GM12878 (cell line): Measurements from ENCODE around the gene FAM120AOS. TPM values are rescaled to one million over a fixed set of nuclear protein-coding genes. Genes with fewer than 3 reads are reported as not detected.

Experiments
- ATAC-seq: fragments of 200-7000 bp; cut with Tn5 transposase; 3 replicates; pipeline ENCODE4 v1.9.1; 2020; ENCODE audit warnings: mild to moderate bottlenecking, moderate library complexity
- BruUV-seq: library from RNA; stranded (reverse); fragments of 400-500 nt; replicated peaks from 2 replicates; lab custom pipeline; 2021; lab: Mats Ljungman, UMichigan
- CTCF ChIA-PET: fragments of 300-600 bp; sonication (Branson Sonifier 250); formaldehyde crosslinking; extraction: SDS; loops from one replicate; lab custom pipeline; 2021; ENCODE audit warnings: inconsistent platforms; lab: Yijun Ruan, JAX
- POLR2A ChIA-PET: fragments of 350-600 bp; formaldehyde crosslinking; extraction: SDS; loops from one replicate; lab custom pipeline; 2021; ENCODE audit warnings: inconsistent platforms; lab: Charles Lee
- RAD21 ChIA-PET: fragments of 300-600 bp; sonication (Branson Sonifier 250); formaldehyde crosslinking; loops from one replicate; lab custom pipeline; 2023; ENCODE audit warnings: antibody characterized with exemption; ENCODE audit not compliant: unreplicated experiment; lab: Charles Lee
- SMC1A ChIA-PET: fragments of 300-600 bp; sonication (Branson Sonifier 250); formaldehyde crosslinking; loops from one replicate; lab custom pipeline; 2023; ENCODE audit not compliant: unreplicated experiment, uncharacterized antibody; lab: Charles Lee
- DNase-seq: peaks from one replicate; pipeline ENCODE4 v3.0.0-alpha.2; 2011; ENCODE audit warnings: low read depth, low spot score
- FAIRE-seq: peaks from 3 replicates; lab custom pipeline; 2011; peaks lifted over from hg19 to GRCh38; lab: Jason Lieb, UNC
- H2AFZ ChIP-seq: 2 replicates; pipeline ENCODE4 v1.6.0; 2011; ENCODE audit warnings: low read depth, low read length, control low read depth; ENCODE audit not compliant: control insufficient read depth
- H3K27ac ChIP-seq: 2 replicates; pipeline ENCODE4 v1.5.1; 2011; ENCODE audit warnings: control low read depth; ENCODE audit not compliant: control insufficient read depth, insufficient read depth
- H3K27me3 ChIP-seq, 2 experiments: replicated peaks in 1 of 2; 2 replicates each; pipeline versions ENCODE4 v1.6.0 to v1.6.1; 2011; ENCODE audit warnings: low read length in 1 of 2; ENCODE audit not compliant: control insufficient read depth in 2 of 2, insufficient read depth in 2 of 2
- H3K36me3 ChIP-seq, 2 experiments: 2 replicates each; pipeline ENCODE4 v1.5.1; 2011; ENCODE audit warnings: low read length in 1 of 2; ENCODE audit not compliant: control insufficient read depth in 2 of 2, insufficient read depth in 2 of 2
- H3K4me1 ChIP-seq: 2 replicates; pipeline ENCODE4 v1.6.1; 2011; ENCODE audit warnings: mild to moderate bottlenecking, low read length, moderate library complexity, mixed read lengths; ENCODE audit not compliant: control insufficient read depth, insufficient read depth
- H3K4me2 ChIP-seq: 2 replicates; pipeline ENCODE4 v1.6.0; 2011; ENCODE audit warnings: control low read depth; ENCODE audit not compliant: control insufficient read depth, insufficient read depth
- H3K4me3 ChIP-seq: fragments of 200-600 bp; sonication (generic); 2 replicates; pipeline ENCODE4 v1.5.1; 2016
- H3K79me2 ChIP-seq: 2 replicates; pipeline ENCODE4 v1.6.0; 2011; ENCODE audit warnings: low read length; ENCODE audit not compliant: control insufficient read depth, insufficient read depth
- H3K9ac ChIP-seq: 2 replicates; pipeline ENCODE4 v1.8.0; 2011; ENCODE audit warnings: low read length, control low read depth, mixed read lengths; ENCODE audit not compliant: control insufficient read depth, insufficient read depth
- H3K9me3 ChIP-seq: replicated peaks from 3 replicates; pipeline ENCODE4 v1.5.1; 2011; ENCODE audit warnings: mild to moderate bottlenecking, low read length; ENCODE audit not compliant: control insufficient read depth, insufficient read depth
- H4K20me1 ChIP-seq: 2 replicates; pipeline ENCODE4 v1.6.0; 2011; ENCODE audit not compliant: control insufficient read depth, insufficient read depth
- FOS ChIP-seq: IDR thresholded peaks from 3 replicates; pipeline ENCODE4 v1.6.1; 2011; ENCODE audit warnings: borderline replicate concordance; ENCODE audit not compliant: insufficient read length; ENCODE audit errors: extremely low read depth
- HDAC2 ChIP-seq: fragments of 200-600 bp; sonication (generic); IDR thresholded peaks from 2 replicates; pipeline ENCODE4 v1.6.1; 2017
- RELA ChIP-seq: fragments of 450-650 bp; IDR thresholded peaks from 2 replicates; pipeline ENCODE4 v1.8.0; 2014; ENCODE audit warnings: borderline replicate concordance; ENCODE audit not compliant: partially characterized antibody
- SMAD1 ChIP-seq: fragments of 450-650 bp; IDR thresholded peaks from 2 replicates; pipeline ENCODE4 v1.6.1; 2018; ENCODE audit warnings: mild to moderate bottlenecking, low read depth; ENCODE audit not compliant: partially characterized antibody
- SUPT20H ChIP-seq: IDR thresholded peaks from 2 replicates; pipeline ENCODE4 v1.6.1; 2011; ENCODE audit warnings: low read depth, mild to moderate bottlenecking, low read length, moderate library complexity, borderline replicate concordance; ENCODE audit not compliant: control insufficient read depth
- TAF1 ChIP-seq: IDR thresholded peaks from 2 replicates; pipeline ENCODE4 v1.6.1; 2011; ENCODE audit warnings: mild to moderate bottlenecking, low read depth, low read length, borderline replicate concordance
- ZNF274 ChIP-seq: IDR thresholded peaks from one replicate; pipeline ENCODE4 v1.8.0; 2011; ENCODE audit not compliant: insufficient read length, insufficient read depth
- WGBS: methylation state at CpG from one replicate; pipeline ENCODE4 v1.1.6; 2016; ENCODE audit warnings: low lambda C conversion rate; ENCODE audit not compliant: insufficient replicate concordance, insufficient coverage; ENCODE audit errors: missing lambda C conversion rate; 5-methylcytosine and 5-hydroxymethylcytosine counted together
- in situ Hi-C: fragments of 300-500 bp; cut with MboI; formaldehyde crosslinking; loops from 9 replicates; pipeline ENCODE4 v1.14.3; 2018; ENCODE audit warnings: mixed read lengths
- intact Hi-C: fragments of 100-400 bp; cut with micrococcal nuclease; formaldehyde crosslinking; loops from one replicate; pipeline ENCODE4 v1.14.2; 2022; ENCODE audit not compliant: unreplicated experiment
- polyA plus RNA-seq, 11 experiments: library from polyadenylated mRNA; depleted of rRNA in 4 of 11; unstranded in 6 of 11; stranded (reverse) in 5 of 11; fragments of >200 nt; fragmentation: Nextera tagmentation in 4 of 11; fragmentation: Illumina TruSeq in 1 of 11; extraction: Ambion mirVana in 4 of 11; extraction: Trizol in 1 of 11; gene quantifications; 1 replicate in 1 of 11; 2 replicates in 10 of 11; pipeline versions ENCODE4 v1.2.1 to v1.2.3, GENCODE V29; 2011 to 2016; ENCODE audit warnings: inconsistent platforms in 2 of 11, missing spikeins in 2 of 11, low read depth in 1 of 11
- total RNA-seq, 4 experiments: library from RNA; depleted of rRNA in 3 of 4; stranded (reverse); fragments of >200 nt in 3 of 4; fragmentation: Illumina TruSeq in 1 of 4; extraction: Trizol in 1 of 4; gene quantifications; 2 replicates each; pipeline versions ENCODE4 v1.2.1 to v1.2.3, GENCODE V29; 2013 to 2021
- TF ChIP-seq, protein P1 (sequence below): fragments of 450-650 bp; IDR thresholded peaks from 2 replicates; pipeline ENCODE4 v1.6.1; 2016; ENCODE audit warnings: mild to moderate bottlenecking

Gene FAM120AOS
- total and polyA plus RNA-seq, 10 of the 15 experiments (the other 5 are each of a cell fraction or from before 2014, with no cell fraction given): 15.9 to 55.1 (median 34.6) TPM

DNA sequence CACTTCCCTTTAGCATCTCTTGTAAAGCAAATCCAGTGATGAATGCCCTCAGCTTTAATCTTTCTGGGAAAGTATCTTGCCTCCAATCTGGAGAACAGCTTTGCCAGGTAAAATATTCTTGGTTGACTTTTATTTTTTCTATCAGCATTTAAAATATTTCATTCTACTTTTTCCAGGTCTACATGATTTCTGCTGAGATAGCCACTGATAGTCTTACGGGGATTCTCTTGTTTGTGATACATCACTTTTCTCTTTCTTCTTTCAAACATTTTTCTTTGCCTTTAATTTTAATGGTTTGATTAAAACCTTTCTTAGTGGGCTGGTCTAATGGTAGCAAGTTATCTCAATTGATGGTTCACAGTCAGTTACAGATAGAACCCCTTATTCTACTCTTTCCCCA lies 35.8 kb downstream of the FAM120AOS start:
- CTCF ChIA-PET: no interaction called here
- POLR2A ChIA-PET: no interaction called here

GRCh38 chr9:93416530-93417235 lies 36.7 kb downstream of the FAM120AOS start:
- FAIRE-seq (no peak), DNase-seq (no peak), ATAC-seq (no peak)
- ChIA-PET POLR2A (no interaction called here), RAD21 (no interaction called here), SMC1A (no interaction called here), CTCF (no interaction called here)
- H3K4me3 ChIP-seq: no peak overlapping the region
- H4K20me1 ChIP-seq: no peaks in the 10 kb centered on the region
- in situ Hi-C loops (no loop called here), intact Hi-C loops (no loop called here)
- H2AFZ ChIP-seq: no peak overlapping the region
- WGBS: 48% methylated on average over 8 of the region's 8 CpGs
- no peak overlapping the region for H3K9ac ChIP-seq
- no peaks in the 10 kb centered on the region for H3K4me1 ChIP-seq
- no TSS peak for BruUV-seq
- H3K36me3 ChIP-seq: no peaks in the 10 kb centered on the region
- H3K9me3 ChIP-seq: peaks cover 7% of the 10 kb centered on the region; the same call in 2 of the 3 replicates
- no peak overlapping the region for H3K4me2 ChIP-seq
- no peaks in the 10 kb centered on the region for H3K79me2 ChIP-seq
- no peaks in the 10 kb centered on the region for H3K27me3 ChIP-seq
- H3K27ac ChIP-seq: no peak overlapping the region
- no peak for TF ChIP-seq ZNF274

More for the DNA sequence above, 35.8 kb downstream of the FAM120AOS start:
- Histone ChIP-seq H3K27me3 (no peaks in the 10 kb centered on the region), H4K20me1 (no peaks in the 10 kb centered on the region), H3K4me2 (no peak overlapping the region), H3K9me3 (peaks cover 7% of the 10 kb centered on the region; the same call in 2 of the 3 replicates), H3K27ac (no peak overlapping the region), H3K79me2 (no peaks in the 10 kb centered on the region), H3K36me3 (no peaks in the 10 kb centered on the region), H3K4me3 (no peak overlapping the region), H3K9ac (no peak overlapping the region), H3K4me1 (no peaks in the 10 kb centered on the region), H2AFZ (no peak overlapping the region)
- SMC1A ChIA-PET: no interaction called here
- ATAC-seq (no peak), FAIRE-seq (no peak), DNase-seq (no peak)
- TF ChIP-seq SMAD1 (no peak), FOS (no peak), RELA (no peak), HDAC2 (no peak), SUPT20H (no peak), TAF1 (no peak)
- TF ChIP-seq, protein P1, sequence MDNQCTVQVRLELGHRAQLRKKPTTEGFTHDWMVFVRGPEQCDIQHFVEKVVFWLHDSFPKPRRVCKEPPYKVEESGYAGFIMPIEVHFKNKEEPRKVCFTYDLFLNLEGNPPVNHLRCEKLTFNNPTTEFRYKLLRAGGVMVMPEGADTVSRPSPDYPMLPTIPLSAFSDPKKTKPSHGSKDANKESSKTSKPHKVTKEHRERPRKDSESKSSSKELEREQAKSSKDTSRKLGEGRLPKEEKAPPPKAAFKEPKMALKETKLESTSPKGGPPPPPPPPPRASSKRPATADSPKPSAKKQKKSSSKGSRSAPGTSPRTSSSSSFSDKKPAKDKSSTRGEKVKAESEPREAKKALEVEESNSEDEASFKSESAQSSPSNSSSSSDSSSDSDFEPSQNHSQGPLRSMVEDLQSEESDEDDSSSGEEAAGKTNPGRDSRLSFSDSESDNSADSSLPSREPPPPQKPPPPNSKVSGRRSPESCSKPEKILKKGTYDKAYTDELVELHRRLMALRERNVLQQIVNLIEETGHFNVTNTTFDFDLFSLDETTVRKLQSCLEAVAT: no peak
- RAD21 ChIA-PET: no interaction called here
- 100% methylated on average over 1 of the region's 1 CpG for WGBS
- BruUV-seq: no TSS peak
- in situ Hi-C loops (no loop called here), intact Hi-C loops (no loop called here)
